ENCODE results near the gene RPS5. TPM values are rescaled to one million over a fixed set of nuclear protein-coding genes. Genes with fewer than 3 reads are reported as not detected.

Gene RPS5
- total and polyA plus RNA-seq, 9 of the 15 experiments (the other 6 are each of a cell fraction or from before 2014, with no cell fraction given): 1,228 to 3,570 (median 2,484) TPM

GRCh38 chr19:58408152-58409009, 21.3 kb downstream of the RPS5 start, which contains the start of gene ZNF584 (continued):
- TF ChIP-seq FOXM1 (IDR thresholded peaks at IDR 0.05; ENCODE audit: low read depth): no peak
- peak; percentile 74; the same call in 1 of the 2 replicates for TF ChIP-seq FOXM1 (CRISPR knock-in tag; IDR thresholded peaks at IDR 0.05; ENCODE audit: low read depth)
- TF ChIP-seq RERE (CRISPR knock-in tag; IDR thresholded peaks at IDR 0.05; ENCODE audit: borderline replicate concordance): no peak
- 0 out of 4 replicates have a peak, but pooled peaks of 1 of the 2 experiments have one; percentile 58 for TF ChIP-seq CSDE1 (IDR thresholded peaks at IDR 0.05)
- TF ChIP-seq MAFK (IDR thresholded peaks at IDR 0.05; ENCODE audit: low read length): no peak
- TF ChIP-seq ATF4 (CRISPR knock-in tag; IDR thresholded peaks at IDR 0.05): no peak
- TF ChIP-seq TEAD4 (IDR thresholded peaks at IDR 0.05; ENCODE audit: low read length): peak; percentile 22; the same call in 1 of the 2 replicates
- no peak for TF ChIP-seq TEAD4 (CRISPR knock-in tag; IDR thresholded peaks at IDR 0.05; ENCODE audit: borderline replicate concordance)
- TF ChIP-seq MAFF (IDR thresholded peaks at IDR 0.05; ENCODE audit: low read length): no peak
- TF ChIP-seq SAFB2 (IDR thresholded peaks at IDR 0.05; ENCODE audit: borderline replicate concordance, low read depth, low read length, severe bottlenecking): no peak
- TF ChIP-seq FOSL1 (tag; conservative IDR thresholded peaks at IDR 0.05): no peak; the same call in 1 of the 2 replicates
- no peak for TF ChIP-seq COPS2 (conservative IDR thresholded peaks at IDR 0.05)
- TF ChIP-seq TCFL5 (CRISPR knock-in tag; conservative IDR thresholded peaks at IDR 0.05): no peak
- 0 out of 2 replicates have a peak, but pooled peaks have one; percentile 76 for TF ChIP-seq SRSF1 (IDR thresholded peaks at IDR 0.05; ENCODE audit: low read depth, low read length)
- peak; percentile 93 for TF ChIP-seq POLR2G (IDR thresholded peaks at IDR 0.05; ENCODE audit: low read depth, low read length)
- no peak for TF ChIP-seq ZNF551 (CRISPR knock-in tag; IDR thresholded peaks at IDR 0.05)
- TF ChIP-seq, protein P1, sequence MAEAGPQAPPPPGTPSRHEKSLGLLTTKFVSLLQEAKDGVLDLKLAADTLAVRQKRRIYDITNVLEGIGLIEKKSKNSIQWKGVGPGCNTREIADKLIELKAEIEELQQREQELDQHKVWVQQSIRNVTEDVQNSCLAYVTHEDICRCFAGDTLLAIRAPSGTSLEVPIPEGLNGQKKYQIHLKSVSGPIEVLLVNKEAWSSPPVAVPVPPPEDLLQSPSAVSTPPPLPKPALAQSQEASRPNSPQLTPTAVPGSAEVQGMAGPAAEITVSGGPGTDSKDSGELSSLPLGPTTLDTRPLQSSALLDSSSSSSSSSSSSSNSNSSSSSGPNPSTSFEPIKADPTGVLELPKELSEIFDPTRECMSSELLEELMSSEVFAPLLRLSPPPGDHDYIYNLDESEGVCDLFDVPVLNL (CRISPR knock-in tag; IDR thresholded peaks at IDR 0.05; ENCODE audit: low read depth): no peak
- peak; percentile 66 for TF ChIP-seq KLF1 (tag; IDR thresholded peaks at IDR 0.05)
- no peak for TF ChIP-seq HMGN3 (IDR thresholded peaks at IDR 0.05; ENCODE audit: borderline replicate concordance, extremely low read depth, insufficient read length, low read depth, low read length)
- TF ChIP-seq DDX20 (tag; IDR thresholded peaks at IDR 0.05; ENCODE audit: low read depth): no peak
- TF ChIP-seq GATAD2B (IDR thresholded peaks at IDR 0.05; ENCODE audit: borderline replicate concordance): peak; percentile 69; the same call in 1 of the 2 replicates
